Right lobe of liver (tissue), 6 donors: ENCODE measurements around the gene SNRNP35. TPM values are rescaled to one million over a fixed set of nuclear protein-coding genes. Genes with fewer than 3 reads are reported as not detected.

Source experiments
- ATAC-seq, 4 donors: fragments of 200-7000 bp; cut with Tn5 transposase; one replicate each; pipeline ENCODE4 v1.9.1; 2020; ENCODE audit warnings: mild to moderate bottlenecking in 4 of 4, moderate library complexity in 4 of 4
- DNase-seq, 3 donors: peaks; one replicate each; pipeline ENCODE4 v3.0.0-alpha.2; 2020
- H3K27ac ChIP-seq, 3 donors: fragments of 200-600 bp; one replicate each; pipeline ENCODE4 v1.8.0; 2022
- H3K27me3 ChIP-seq, 2 donors: fragments of 200-600 bp; one replicate each; pipeline ENCODE4 v1.8.0; 2022
- H3K36me3 ChIP-seq, 4 donors: fragments of 200-600 bp; sonication (generic) in 1 of 4; one replicate each; pipeline versions ENCODE4 v1.5.1 to v1.8.0; 2017 to 2022; ENCODE audit warnings: control low read depth in 1 of 4
- H3K4me1 ChIP-seq, 4 donors: fragments of 200-600 bp; sonication (generic) in 1 of 4; one replicate each; pipeline versions ENCODE4 v1.5.1 to v1.8.0; 2017 to 2022; ENCODE audit warnings: control low read depth in 1 of 4
- H3K4me3 ChIP-seq, 3 donors: fragments of 200-600 bp; one replicate each; pipeline ENCODE4 v1.8.0; 2022
- H3K9me3 ChIP-seq, 4 donors: fragments of 200-600 bp; sonication (generic) in 1 of 4; one replicate each; pipeline versions ENCODE4 v1.5.1 to v1.8.0; 2017 to 2022; ENCODE audit warnings: control low read depth in 1 of 4
- POLR2A ChIP-seq: fragments of 450-650 bp; IDR thresholded peaks from one replicate; pipeline ENCODE4 v1.6.1; 2017; ENCODE audit warnings: antibody characterized with exemption, mild to moderate bottlenecking
- WGBS: methylation state at CpG from one replicate; pipeline ENCODE4 v1.1.6; 2018; ENCODE audit warnings: low coverage, low lambda C conversion rate; ENCODE audit not compliant: insufficient coverage; ENCODE audit errors: missing lambda C conversion rate; 5-methylcytosine and 5-hydroxymethylcytosine counted together
- intact Hi-C, 2 donors: fragments of 100-400 bp; cut with DNase I; formaldehyde crosslinking; loops; one replicate each; pipeline versions ENCODE4 v1.11.2 to v1.14.1; 2022
- total RNA-seq, 6 experiments: library from RNA; depleted of rRNA in 2 of 6; stranded (reverse); fragments of >200 nt in 2 of 6; fragmentation: NEBNext Ultra II Directional in 3 of 6; extraction: Animal tissue kit (Norgen Biotek cat#: 25700) in 3 of 6; gene quantifications; one replicate each; pipeline versions ENCODE4 v1.1.0 to v1.2.4, GENCODE V29; 2016 to 2023
- TF ChIP-seq, protein P1 (sequence below), 4 donors: fragments of 200-600 bp in 3 of 4; fragments of 450-650 bp in 1 of 4; IDR thresholded peaks; one replicate each; pipeline versions ENCODE4 v1.5.1 to v1.8.0; 2016 to 2022; ENCODE audit warnings: antibody characterized with exemption in 4 of 4, mild to moderate bottlenecking in 2 of 4
- donor health status: DM: no; HTN: yes; CAD: no.
- donor health status: DM: no; HTN: no; CAD: no.
- donor health status: DM: no; HTN: no; CAD: no.
- donor health status: DM: no; HTN: yes; CAD: no.
- donor health status: DM: no; HTN: yes; CAD: no.

The SNRNP35 gene
- total RNA-seq, 6 experiments from 2014 or later: 7.8 to 10.3 (median 9.5) TPM

DNA sequence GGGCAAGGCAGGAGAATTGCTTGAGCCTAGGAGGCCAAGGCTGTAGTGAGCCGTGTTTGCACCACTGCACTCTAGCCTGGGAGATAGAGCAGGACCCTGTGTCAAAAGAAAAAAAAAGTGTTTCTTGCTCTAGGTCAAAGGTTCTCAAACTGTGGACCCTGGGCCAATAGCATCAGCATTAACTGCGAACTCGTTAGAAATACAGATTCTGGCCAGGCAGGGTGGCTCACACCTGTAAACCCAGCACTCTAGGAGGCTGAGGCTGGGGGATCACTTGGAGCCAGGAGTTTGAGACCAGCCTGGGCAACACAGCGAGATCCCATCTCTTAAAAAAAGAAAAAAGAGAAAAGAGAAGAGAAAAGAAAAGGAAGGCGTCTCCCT lies 22.3 kb upstream of the SNRNP35 start:
- Histone ChIP-seq H3K27me3 (no peaks in the 10 kb centered on the region), H3K9me3 (no peaks in the 10 kb centered on the region), H3K27ac (peak overlapping the region; percentile 58 to 75 (median 59)), H3K36me3 (no peaks in the 10 kb centered on the region), H3K4me1 (peaks cover 0 to 10% (median 0%) of the 10 kb centered on the region in 4 donors), H3K4me3 (peak overlapping the region; percentile 78 to 91 (median 87))
- intact Hi-C loops: no loop called here
- peak in 1 of 4 donors; percentile 5 for ATAC-seq
- 9% methylated on average over 4 of the region's 5 CpGs for WGBS
- no peak for DNase-seq
- no peak for TF ChIP-seq POLR2A
- TF ChIP-seq, protein P1, sequence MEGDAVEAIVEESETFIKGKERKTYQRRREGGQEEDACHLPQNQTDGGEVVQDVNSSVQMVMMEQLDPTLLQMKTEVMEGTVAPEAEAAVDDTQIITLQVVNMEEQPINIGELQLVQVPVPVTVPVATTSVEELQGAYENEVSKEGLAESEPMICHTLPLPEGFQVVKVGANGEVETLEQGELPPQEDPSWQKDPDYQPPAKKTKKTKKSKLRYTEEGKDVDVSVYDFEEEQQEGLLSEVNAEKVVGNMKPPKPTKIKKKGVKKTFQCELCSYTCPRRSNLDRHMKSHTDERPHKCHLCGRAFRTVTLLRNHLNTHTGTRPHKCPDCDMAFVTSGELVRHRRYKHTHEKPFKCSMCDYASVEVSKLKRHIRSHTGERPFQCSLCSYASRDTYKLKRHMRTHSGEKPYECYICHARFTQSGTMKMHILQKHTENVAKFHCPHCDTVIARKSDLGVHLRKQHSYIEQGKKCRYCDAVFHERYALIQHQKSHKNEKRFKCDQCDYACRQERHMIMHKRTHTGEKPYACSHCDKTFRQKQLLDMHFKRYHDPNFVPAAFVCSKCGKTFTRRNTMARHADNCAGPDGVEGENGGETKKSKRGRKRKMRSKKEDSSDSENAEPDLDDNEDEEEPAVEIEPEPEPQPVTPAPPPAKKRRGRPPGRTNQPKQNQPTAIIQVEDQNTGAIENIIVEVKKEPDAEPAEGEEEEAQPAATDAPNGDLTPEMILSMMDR (IDR thresholded peaks at IDR 0.05): no peak

DNA sequence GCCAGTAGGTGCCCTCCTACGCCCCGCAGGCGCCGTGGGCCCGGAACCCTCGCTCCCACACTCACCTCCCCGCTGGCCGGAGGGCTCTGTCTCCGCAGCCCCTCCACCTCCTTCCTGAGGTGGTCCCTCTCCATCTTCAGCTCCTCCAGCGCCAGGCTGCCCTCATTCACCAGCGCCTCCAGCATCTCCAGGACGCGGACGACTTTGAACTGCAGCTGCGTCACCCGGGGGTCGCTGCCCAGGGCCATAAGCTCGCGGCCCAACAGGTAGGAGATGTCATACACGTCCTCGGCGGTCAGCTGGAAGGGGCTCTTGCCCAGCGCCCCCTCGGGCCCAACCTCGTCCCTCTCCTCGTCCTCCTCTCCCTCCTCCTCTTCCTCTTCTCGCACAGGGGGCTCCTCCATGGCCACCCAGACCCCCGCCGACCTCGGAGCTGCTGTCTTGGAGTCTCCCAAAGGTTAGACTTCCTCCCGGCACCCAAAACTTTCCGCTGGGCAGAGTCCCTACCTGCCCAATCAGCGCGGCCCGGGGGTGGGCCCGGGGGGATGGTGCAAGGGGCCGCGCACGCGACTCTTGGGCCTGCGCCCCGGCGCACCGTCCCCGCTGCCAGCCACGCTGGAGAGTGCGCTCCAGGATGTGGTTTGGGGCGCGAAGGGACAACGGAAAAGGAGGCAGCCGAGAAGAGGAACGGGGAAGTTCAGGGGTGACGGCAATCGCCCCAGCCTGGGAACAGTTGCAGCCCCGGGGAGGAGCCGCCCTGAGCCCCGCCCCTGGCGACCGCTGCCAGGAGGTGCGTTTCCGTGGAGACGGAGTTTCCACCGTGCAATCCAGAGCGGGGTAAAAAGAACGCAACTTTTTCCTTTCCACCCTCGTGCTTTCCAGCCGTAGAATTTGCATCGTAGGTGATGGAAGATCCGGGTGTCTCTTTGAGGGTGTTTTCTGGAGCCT lies 21.6 kb upstream of the SNRNP35 start, which contains the start of gene RILPL2:
Gene RILPL2 (minus strand): TSS at position 668 of the 948 bp plus-strand sequence. CDS start 264 bp downstream, at position 404.
- intact Hi-C loops: no loop called here
- Histone ChIP-seq H3K27ac (peak within 1 kb of the TSS; percentile 58 to 75 (median 59)), H3K27me3 (no peaks in the 10 kb centered on the region), H3K36me3 (no peaks in the 10 kb centered on the region), H3K4me1 (peaks cover 0 to 10% (median 0%) of the 10 kb centered on the region in 4 donors), H3K9me3 (no peaks in the 10 kb centered on the region), H3K4me3 (peak within 1 kb of the TSS; percentile 78 to 91 (median 87))
- peak; percentile 68 for TF ChIP-seq POLR2A
- TF ChIP-seq, protein P1 (IDR thresholded peaks at IDR 0.05): no peak
- WGBS: under 1% methylated on average over 47 of the region's 69 CpGs
- peak; percentile 94 to 98 (median 98) for ATAC-seq
- peak; percentile 91 to 95 (median 92) for DNase-seq

DNA sequence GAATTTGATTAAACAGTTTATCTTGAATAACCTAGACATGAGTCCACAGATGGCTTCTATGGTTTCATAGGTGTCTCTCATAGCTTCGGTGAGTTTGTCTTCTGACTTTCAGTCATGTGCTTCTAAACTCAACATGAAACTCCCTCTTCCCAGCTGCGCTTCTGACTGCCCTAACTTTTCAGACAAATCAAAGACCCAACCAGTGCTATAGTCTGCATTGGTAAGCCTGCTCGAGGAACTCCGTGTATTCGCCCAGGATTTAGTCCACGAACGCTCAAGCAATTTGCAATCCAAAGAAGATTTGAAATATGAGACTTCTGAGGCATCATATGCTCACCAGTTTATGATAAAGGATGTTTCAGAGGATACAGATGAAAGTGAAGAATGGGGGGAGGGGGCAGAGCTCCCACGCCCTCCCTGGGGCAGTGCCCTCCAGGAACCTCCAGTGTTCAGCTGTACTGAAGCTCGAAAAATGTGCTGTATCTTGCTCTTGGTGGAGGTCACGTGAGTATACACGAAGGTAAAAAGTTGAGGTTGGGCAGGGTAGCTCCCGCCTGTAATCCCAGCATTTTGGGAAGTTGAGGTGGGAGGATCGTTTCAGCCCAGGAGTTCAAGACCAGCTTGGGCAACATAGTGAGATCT lies 16.3 kb upstream of the SNRNP35 start:
- WGBS: 82% methylated on average over 13 of the region's 13 CpGs
- no peak for DNase-seq
- ATAC-seq: no peak
- Histone ChIP-seq H3K9me3 (no peaks in the 10 kb centered on the region), H3K36me3 (no peaks in the 10 kb centered on the region), H3K27me3 (no peaks in the 10 kb centered on the region), H3K4me1 (peaks cover 0 to 9% (median 0%) of the 10 kb centered on the region in 4 donors), H3K4me3 (no peak overlapping the region), H3K27ac (no peak overlapping the region)
- intact Hi-C loops: no loop called here
- no peak for TF ChIP-seq POLR2A
- TF ChIP-seq, protein P1 (IDR thresholded peaks at IDR 0.05): no peak

DNA sequence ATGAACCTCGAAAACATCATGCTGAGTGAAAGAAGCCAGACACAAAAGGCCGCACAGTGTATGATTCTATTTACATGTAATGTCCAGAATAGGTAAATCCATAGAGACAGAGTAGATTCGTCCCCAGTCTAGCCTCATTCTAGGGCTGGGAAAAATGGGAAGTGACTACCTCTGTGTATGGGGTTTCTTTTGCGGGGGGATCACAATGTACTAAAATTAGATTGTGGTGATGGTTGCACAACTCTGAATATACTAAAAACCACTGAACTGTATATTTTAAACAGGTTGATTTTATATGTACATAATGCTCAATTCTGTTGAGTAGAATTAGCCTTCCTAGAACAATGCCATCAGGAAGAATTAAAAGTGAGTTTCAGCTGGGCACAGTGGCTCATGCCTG lies 15.2 kb upstream of the SNRNP35 start:
- no peaks in the 10 kb centered on the region for H3K9me3 ChIP-seq
- 49% methylated on average over 4 of the region's 4 CpGs for WGBS
- H3K36me3 ChIP-seq: no peaks in the 10 kb centered on the region
- no peak overlapping the region for H3K4me3 ChIP-seq
- no peak overlapping the region for H3K27ac ChIP-seq
- H3K27me3 ChIP-seq: no peaks in the 10 kb centered on the region
- ATAC-seq: no peak
- intact Hi-C loops: no loop called here
- peaks cover 0 to 6% (median 0%) of the 10 kb centered on the region in 4 donors for H3K4me1 ChIP-seq
- no peak for DNase-seq
- TF ChIP-seq, protein P1 (IDR thresholded peaks at IDR 0.05): no peak
- no peak for TF ChIP-seq POLR2A
